ENCODE results near the gene SLC25A45. TPM values are rescaled to one million over a fixed set of nuclear protein-coding genes. Genes with fewer than 3 reads are reported as not detected.

The SLC25A45 gene
- total RNA-seq, 1 experiment from 2014 or later, result 3.9 TPM

GRCh38 chr11:65356394-65356972 lies 26.0 kb downstream of the SLC25A45 start:
- BruUV-seq (replicated peaks), result no TSS peak
- Mint-ChIP-seq H3K4me1 (ENCODE audit: insufficient read depth, unreplicated experiment) (peaks cover 18% of the 10 kb centered on the region), H3K4me3 (ENCODE audit: unreplicated experiment) (peak overlapping the region; percentile 72), H3K36me3 (ENCODE audit: insufficient read depth, unreplicated experiment) (peaks cover 20% of the 10 kb centered on the region), H3K9me3 (ENCODE audit: unreplicated experiment) (no peaks in the 10 kb centered on the region), H3K27me3 (ENCODE audit: insufficient read depth, unreplicated experiment) (no peaks in the 10 kb centered on the region), H3K27ac (ENCODE audit: low read depth, unreplicated experiment) (no peak overlapping the region)
- no peak for DNase-seq (ENCODE audit: unreplicated experiment)
- POLR2A ChIA-PET, result interaction anchor here (0.5 to 1.8 kb wide), 4 partner anchors 7 to 150 kb away, joined by 3 to 4 read pairs (median 4); no protein-coding TSS in a partner anchor
- intact Hi-C loops (cut with micrococcal nuclease), result no loop called here
- TF ChIP-seq CTCF (IDR thresholded peaks at IDR 0.05; ENCODE audit: unreplicated experiment), result no peak
- CTCF ChIA-PET, result interaction anchor here (0.8 to 1.2 kb wide), 2 partner anchors 26 to 27 kb away, joined by 3 read pairs; no protein-coding TSS in a partner anchor

GRCh38 chr11:65355776-65356393 lies 26.6 kb downstream of the SLC25A45 start:
- intact Hi-C loops (cut with micrococcal nuclease), result no loop called here
- ChIA-PET POLR2A (interaction anchor here (0.5 to 1.8 kb wide), 4 partner anchors 15 to 150 kb away, joined by 3 to 4 read pairs (median 4); no protein-coding TSS in a partner anchor), CTCF (interaction anchor here (0.5 to 1.2 kb wide), 3 partner anchors 25 to 210 kb away, joined by 3 read pairs; no protein-coding TSS in a partner anchor)
- peak overlapping the region; percentile 72 for H3K4me3 Mint-ChIP-seq (ENCODE audit: unreplicated experiment)
- H3K27me3 Mint-ChIP-seq (ENCODE audit: insufficient read depth, unreplicated experiment), result no peaks in the 10 kb centered on the region
- TF ChIP-seq CTCF (IDR thresholded peaks at IDR 0.05; ENCODE audit: unreplicated experiment), result no peak
- DNase-seq (ENCODE audit: unreplicated experiment), result no peak
- no peaks in the 10 kb centered on the region for H3K9me3 Mint-ChIP-seq (ENCODE audit: unreplicated experiment)
- BruUV-seq (replicated peaks), result no TSS peak
- H3K36me3 Mint-ChIP-seq (ENCODE audit: insufficient read depth, unreplicated experiment), result peaks cover 26% of the 10 kb centered on the region
- H3K27ac Mint-ChIP-seq (ENCODE audit: low read depth, unreplicated experiment), result no peak overlapping the region
- H3K4me1 Mint-ChIP-seq (ENCODE audit: insufficient read depth, unreplicated experiment), result peaks cover 18% of the 10 kb centered on the region

GRCh38 chr11:65355013-65355775 lies 27.3 kb downstream of the SLC25A45 start:
- H3K9me3 Mint-ChIP-seq (ENCODE audit: unreplicated experiment), result no peaks in the 10 kb centered on the region
- intact Hi-C loops (cut with micrococcal nuclease), result no loop called here

More at GRCh38 chr11:65355013-65355775, 27.3 kb downstream of the SLC25A45 start:
- Mint-ChIP-seq H3K27me3 (ENCODE audit: insufficient read depth, unreplicated experiment) (no peaks in the 10 kb centered on the region), H3K4me1 (ENCODE audit: insufficient read depth, unreplicated experiment) (peaks cover 18% of the 10 kb centered on the region), H3K4me3 (ENCODE audit: unreplicated experiment) (peak overlapping the region; percentile 72), H3K27ac (ENCODE audit: low read depth, unreplicated experiment) (no peak overlapping the region), H3K36me3 (ENCODE audit: insufficient read depth, unreplicated experiment) (peaks cover 33% of the 10 kb centered on the region)
- ChIA-PET POLR2A (interaction anchor here (0.7 kb wide), 1 partner anchor 16 kb away, joined by 4 read pairs; no protein-coding TSS in a partner anchor), CTCF (interaction anchor here (0.5 to 1.2 kb wide), 2 partner anchors 25 to 211 kb away, joined by 3 read pairs; no protein-coding TSS in a partner anchor)
- DNase-seq (ENCODE audit: unreplicated experiment), result no peak
- BruUV-seq (replicated peaks), result no TSS peak
- TF ChIP-seq CTCF (IDR thresholded peaks at IDR 0.05; ENCODE audit: unreplicated experiment), result no peak
